ENCODE results near the gene DEFB129.
"Not testable (repeated sequence)": the region's sequence is repeated elsewhere in the genome, so short reads cannot be mapped to it uniquely, and the experiment has no call there.

Gene DEFB129

GRCh38 chr20:189611-190010 is 37.4 kb upstream of the DEFB129 start, which contains the start of gene DEFB128:
Gene DEFB128 (minus strand): TSS chr20:189711. CDS start chr20:189623, 88 bp downstream.
- no peak for TF ChIP-seq EZH2phosphoT487 (IDR thresholded peaks at IDR 0.05; ENCODE audit: low read length)
- H3K27me3 ChIP-seq (replicated peaks; ENCODE audit: insufficient read depth, low read length): no peaks in the 10 kb centered on the region
- no peak for DNase-seq
- no peaks in the 10 kb centered on the region for H3F3A ChIP-seq (ENCODE audit: insufficient read depth, low read length)
- no peaks in the 10 kb centered on the region for H3K9me2 ChIP-seq (replicated peaks; ENCODE audit: insufficient read depth, low read length)
- no peaks in the 10 kb centered on the region for H3K36me3 ChIP-seq (replicated peaks; ENCODE audit: insufficient read depth, low read length)
- no peaks in the 10 kb centered on the region for H3K9me3 ChIP-seq (replicated peaks; ENCODE audit: insufficient read depth, low read length)
- no peak within 1 kb of the TSS for H3K9ac ChIP-seq (ENCODE audit: low read length)
- no peaks in the 10 kb centered on the region for H4K20me1 ChIP-seq (ENCODE audit: insufficient read depth, low read length)
- no peak within 1 kb of the TSS for H3K4me2 ChIP-seq (ENCODE audit: low read depth, low read length)
- H3K79me2 ChIP-seq (ENCODE audit: low read length): no peaks in the 10 kb centered on the region
- H3K27ac ChIP-seq (ENCODE audit: low read length): no peak within 1 kb of the TSS
- H2AFZ ChIP-seq (ENCODE audit: low read length): no peak within 1 kb of the TSS
- no peaks in the 10 kb centered on the region for H3K4me1 ChIP-seq (ENCODE audit: low read length)
- H3K4me3 ChIP-seq (ENCODE audit: low read length): no peak within 1 kb of the TSS

DNA sequence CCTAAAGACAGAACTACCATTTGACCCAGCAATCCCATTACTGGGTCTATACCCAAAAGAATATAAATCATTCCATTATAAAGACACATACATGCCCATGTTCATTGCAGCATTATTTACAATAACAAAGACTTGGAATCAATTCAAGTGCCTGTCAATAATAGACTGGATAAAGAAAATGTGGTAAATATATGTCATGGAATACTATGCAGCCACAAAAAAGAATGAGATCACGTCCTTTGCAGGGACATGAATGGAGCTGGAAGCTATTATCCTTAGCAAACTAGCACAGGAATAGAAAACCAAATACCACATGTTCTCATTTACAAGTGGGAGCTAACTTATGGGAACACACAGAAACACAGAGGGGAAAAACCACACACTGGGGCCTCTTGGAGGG is 28.8 kb upstream of the DEFB129 start:
- Histone ChIP-seq H3K4me2 (ENCODE audit: low read depth, low read length) (no peak overlapping the region), H3K4me1 (ENCODE audit: low read length) (no peaks in the 10 kb centered on the region), H4K20me1 (ENCODE audit: insufficient read depth, low read length) (no peaks in the 10 kb centered on the region), H3K9ac (ENCODE audit: low read length) (no peak overlapping the region), H3K27ac (ENCODE audit: low read length) (no peak overlapping the region), H3K4me3 (ENCODE audit: low read length) (no peak overlapping the region), H3K9me3 (replicated peaks; ENCODE audit: insufficient read depth, low read length) (no peaks in the 10 kb centered on the region), H3K9me2 (replicated peaks; ENCODE audit: insufficient read depth, low read length) (no peaks in the 10 kb centered on the region), H3K79me2 (ENCODE audit: low read length) (no peaks in the 10 kb centered on the region), H3F3A (ENCODE audit: insufficient read depth, low read length) (no peaks in the 10 kb centered on the region), H3K36me3 (replicated peaks; ENCODE audit: insufficient read depth, low read length) (no peaks in the 10 kb centered on the region), H2AFZ (ENCODE audit: low read length) (no peak overlapping the region), H3K27me3 (replicated peaks; ENCODE audit: insufficient read depth, low read length) (no peaks in the 10 kb centered on the region)
- no peak for TF ChIP-seq EZH2phosphoT487 (IDR thresholded peaks at IDR 0.05; ENCODE audit: low read length)
- no peak for TF ChIP-seq EZH2 (optimal IDR thresholded peaks at IDR 0.05; ENCODE audit: low read depth, low read length)
- TF ChIP-seq, protein P1, sequence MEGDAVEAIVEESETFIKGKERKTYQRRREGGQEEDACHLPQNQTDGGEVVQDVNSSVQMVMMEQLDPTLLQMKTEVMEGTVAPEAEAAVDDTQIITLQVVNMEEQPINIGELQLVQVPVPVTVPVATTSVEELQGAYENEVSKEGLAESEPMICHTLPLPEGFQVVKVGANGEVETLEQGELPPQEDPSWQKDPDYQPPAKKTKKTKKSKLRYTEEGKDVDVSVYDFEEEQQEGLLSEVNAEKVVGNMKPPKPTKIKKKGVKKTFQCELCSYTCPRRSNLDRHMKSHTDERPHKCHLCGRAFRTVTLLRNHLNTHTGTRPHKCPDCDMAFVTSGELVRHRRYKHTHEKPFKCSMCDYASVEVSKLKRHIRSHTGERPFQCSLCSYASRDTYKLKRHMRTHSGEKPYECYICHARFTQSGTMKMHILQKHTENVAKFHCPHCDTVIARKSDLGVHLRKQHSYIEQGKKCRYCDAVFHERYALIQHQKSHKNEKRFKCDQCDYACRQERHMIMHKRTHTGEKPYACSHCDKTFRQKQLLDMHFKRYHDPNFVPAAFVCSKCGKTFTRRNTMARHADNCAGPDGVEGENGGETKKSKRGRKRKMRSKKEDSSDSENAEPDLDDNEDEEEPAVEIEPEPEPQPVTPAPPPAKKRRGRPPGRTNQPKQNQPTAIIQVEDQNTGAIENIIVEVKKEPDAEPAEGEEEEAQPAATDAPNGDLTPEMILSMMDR (IDR thresholded peaks at IDR 0.05; ENCODE audit: low read length): no peak
- DNase-seq: no peak

DNA sequence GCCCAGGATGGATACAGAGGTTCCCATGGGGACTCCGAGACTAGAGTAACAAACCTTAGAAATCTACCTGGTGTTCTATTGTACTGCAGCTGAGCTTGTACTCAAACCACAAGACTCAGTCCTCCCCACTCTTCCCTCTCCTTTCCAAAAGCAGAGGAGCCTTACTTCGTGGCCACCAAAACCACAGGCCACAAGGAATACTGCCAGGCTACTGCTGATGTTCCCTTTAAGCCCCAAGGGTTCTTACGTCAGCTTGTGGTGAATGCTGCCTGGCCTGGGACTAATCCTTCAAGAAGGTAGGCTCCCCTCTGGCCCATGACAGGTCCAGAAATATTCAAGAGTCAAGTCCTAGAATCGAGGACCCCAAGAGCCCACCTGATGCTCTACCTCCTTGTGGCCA is 27.1 kb upstream of the DEFB129 start:
- Histone ChIP-seq H4K20me1 (ENCODE audit: insufficient read depth, low read length) (no peaks in the 10 kb centered on the region), H2AFZ (ENCODE audit: low read length) (no peak overlapping the region), H3K9me3 (replicated peaks; ENCODE audit: insufficient read depth, low read length) (no peaks in the 10 kb centered on the region), H3K79me2 (ENCODE audit: low read length) (no peaks in the 10 kb centered on the region), H3K27ac (ENCODE audit: low read length) (no peak overlapping the region), H3K27me3 (replicated peaks; ENCODE audit: insufficient read depth, low read length) (no peaks in the 10 kb centered on the region), H3K36me3 (replicated peaks; ENCODE audit: insufficient read depth, low read length) (no peaks in the 10 kb centered on the region), H3K4me3 (ENCODE audit: low read length) (no peak overlapping the region), H3K4me2 (ENCODE audit: low read depth, low read length) (no peak overlapping the region), H3K4me1 (ENCODE audit: low read length) (no peaks in the 10 kb centered on the region), H3F3A (ENCODE audit: insufficient read depth, low read length) (no peaks in the 10 kb centered on the region), H3K9ac (ENCODE audit: low read length) (no peak overlapping the region), H3K9me2 (replicated peaks; ENCODE audit: insufficient read depth, low read length) (no peaks in the 10 kb centered on the region)
- no peak for DNase-seq
- TF ChIP-seq EZH2 (optimal IDR thresholded peaks at IDR 0.05; ENCODE audit: low read depth, low read length) (no peak), EZH2phosphoT487 (IDR thresholded peaks at IDR 0.05; ENCODE audit: low read length) (no peak)
- TF ChIP-seq, protein P1 (IDR thresholded peaks at IDR 0.05; ENCODE audit: low read length): no peak

- not testable (repeated sequence) for H3K4me3 ChIP-seq (ENCODE audit: low read length); H4K20me1 ChIP-seq (ENCODE audit: insufficient read depth, low read length); H3K9ac ChIP-seq (ENCODE audit: low read length); H3K9me2 ChIP-seq (replicated peaks; ENCODE audit: insufficient read depth, low read length); DNase-seq; H3K9me3 ChIP-seq (replicated peaks; ENCODE audit: insufficient read depth, low read length); H3F3A ChIP-seq (ENCODE audit: insufficient read depth, low read length); H3K36me3 ChIP-seq (replicated peaks; ENCODE audit: insufficient read depth, low read length); H3K4me2 ChIP-seq (ENCODE audit: low read depth, low read length); H2AFZ ChIP-seq (ENCODE audit: low read length); H3K79me2 ChIP-seq (ENCODE audit: low read length); H3K27me3 ChIP-seq (replicated peaks; ENCODE audit: insufficient read depth, low read length); H3K27ac ChIP-seq (ENCODE audit: low read length); H3K4me1 ChIP-seq (ENCODE audit: low read length)
These were observed 23.4 kb upstream of the DEFB129 start for GRCh38 chr20:203630-204029.

Measured in MM.1S (cell line).